Measurements from ENCODE around the gene GREB1.
"Not testable (repeated sequence)": the region's sequence is repeated elsewhere in the genome, so short reads cannot be mapped to it uniquely, and the experiment has no call there.

The GREB1 gene

GRCh38 chr2:11644293-11644692, 110.4 kb downstream of the GREB1 start:
- no peak for DNase-seq

GRCh38 chr2:11646530-11646929, 112.7 kb downstream of the GREB1 start:
- no peak for DNase-seq

- DNase-seq: peak in 1 of 2 experiments; percentile 5
Observed at GRCh38 chr2:11647834-11648600, 114.2 kb downstream of the GREB1 start.

GRCh38 chr2:11649093-11649492, 115.2 kb downstream of the GREB1 start:
- no peak for DNase-seq

GRCh38 chr2:11651856-11652548, 118.2 kb downstream of the GREB1 start:
- DNase-seq: no peak

- DNase-seq: no peak
Observed at GRCh38 chr2:11652553-11652952, 118.7 kb downstream of the GREB1 start.

GRCh38 chr2:11655495-11655894, 121.7 kb downstream of the GREB1 start:
- no peak for DNase-seq

- no peak for DNase-seq
Observed at GRCh38 chr2:11656252-11656651, 122.4 kb downstream of the GREB1 start.

- no peak for DNase-seq
Observed at GRCh38 chr2:11656671-11657101, 122.8 kb downstream of the GREB1 start.

- DNase-seq: no peak
Observed at GRCh38 chr2:11657195-11657594, 123.3 kb downstream of the GREB1 start.

GRCh38 chr2:11657646-11658045, 123.8 kb downstream of the GREB1 start:
- no peak for DNase-seq

GRCh38 chr2:11658208-11659114, 124.6 kb downstream of the GREB1 start:
- DNase-seq: no peak

GRCh38 chr2:11659115-11659475, 125.2 kb downstream of the GREB1 start:
- DNase-seq: no peak

- DNase-seq: no peak
Observed at GRCh38 chr2:11659851-11660250, 126.0 kb downstream of the GREB1 start.

GRCh38 chr2:11660396-11660795, 126.6 kb downstream of the GREB1 start:
- DNase-seq: not testable (repeated sequence)

- no peak for DNase-seq
Observed at GRCh38 chr2:11661891-11662435, 128.1 kb downstream of the GREB1 start.

GRCh38 chr2:11662882-11663281, 129.0 kb downstream of the GREB1 start:
- no peak for DNase-seq

- DNase-seq: no peak
Observed at GRCh38 chr2:11663427-11663826, 129.6 kb downstream of the GREB1 start.

GRCh38 chr2:11665028-11665427, 131.2 kb downstream of the GREB1 start:
- no peak for DNase-seq

- no peak for DNase-seq
Observed at GRCh38 chr2:11665510-11666362, 131.9 kb downstream of the GREB1 start.

GRCh38 chr2:11667194-11667593, 133.3 kb downstream of the GREB1 start:
- no peak for DNase-seq

Data from SW 1271 (cell line).